GM10847 (cell line): Measurements from ENCODE around the gene VPS11.
A peak's percentile ranks its signal among the peaks of the same experiment; 100 is the strongest.

Experiments used
- POLR2A ChIP-seq: IDR thresholded peaks from 2 replicates; pipeline ENCODE4 v1.6.1; 2011; ENCODE audit not compliant: insufficient read length; ENCODE audit errors: extremely low read depth

Gene VPS11

DNA sequence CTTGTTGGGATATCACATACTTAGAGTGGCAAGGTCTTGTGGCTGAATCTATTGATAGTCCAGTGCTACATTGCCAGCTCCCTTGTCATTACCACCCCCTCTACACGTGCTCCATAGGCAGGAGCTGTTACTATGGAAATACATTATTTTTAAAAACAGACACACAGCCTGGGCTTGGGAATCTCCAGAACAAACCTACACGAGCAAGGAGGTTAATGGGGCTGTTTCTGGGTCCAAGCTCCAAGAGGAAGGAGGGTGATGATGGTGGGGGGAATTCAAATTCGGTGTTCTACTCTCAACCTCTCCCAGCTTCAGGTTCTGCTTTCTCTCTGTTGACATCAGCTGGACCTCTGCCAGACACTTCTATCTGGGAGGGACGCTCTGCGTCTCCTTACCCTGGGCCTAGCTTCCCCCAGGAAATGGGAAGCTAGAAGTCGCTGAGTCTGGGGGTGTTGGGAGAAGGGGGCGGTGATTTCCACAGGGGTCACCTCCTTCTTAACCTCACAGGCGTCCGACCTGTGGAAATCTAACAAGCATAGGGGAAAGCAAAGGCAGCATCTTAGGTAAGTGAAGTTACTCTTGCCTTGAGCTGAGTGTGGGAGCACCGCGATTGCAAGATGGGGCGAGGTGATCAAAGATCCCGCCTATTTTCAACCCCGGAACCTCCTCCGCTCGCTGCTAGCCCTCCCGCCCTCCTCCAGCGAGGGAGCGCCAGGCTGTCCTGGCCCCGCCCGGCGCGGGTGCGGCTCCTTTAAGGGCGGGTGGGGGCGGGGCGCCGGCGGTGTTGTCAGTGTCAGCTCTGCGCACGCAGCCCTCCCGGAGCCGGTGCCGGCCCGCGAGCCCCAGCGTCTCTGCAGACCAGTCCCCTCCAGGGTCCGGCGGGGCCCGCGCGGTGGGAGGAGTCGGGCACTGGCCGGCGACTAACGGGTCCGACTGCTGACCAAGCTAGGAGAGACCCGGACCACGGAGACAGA is 39.2 kb downstream of the VPS11 start, which contains the start of gene C2CD2L:
Gene C2CD2L (plus strand): TSS at position 781 of the 974 bp plus-strand sequence. CDS start 398 bp downstream, outside the sequence.
- TF ChIP-seq POLR2A: peak; percentile 33

- peak; percentile 0 for TF ChIP-seq POLR2A
Measured at GRCh38 chr11:119107538-119108145, 40.0 kb downstream of the VPS11 start.

GRCh38 chr11:119108146-119108856 is 40.7 kb downstream of the VPS11 start:
- TF ChIP-seq POLR2A: no peak

DNA sequence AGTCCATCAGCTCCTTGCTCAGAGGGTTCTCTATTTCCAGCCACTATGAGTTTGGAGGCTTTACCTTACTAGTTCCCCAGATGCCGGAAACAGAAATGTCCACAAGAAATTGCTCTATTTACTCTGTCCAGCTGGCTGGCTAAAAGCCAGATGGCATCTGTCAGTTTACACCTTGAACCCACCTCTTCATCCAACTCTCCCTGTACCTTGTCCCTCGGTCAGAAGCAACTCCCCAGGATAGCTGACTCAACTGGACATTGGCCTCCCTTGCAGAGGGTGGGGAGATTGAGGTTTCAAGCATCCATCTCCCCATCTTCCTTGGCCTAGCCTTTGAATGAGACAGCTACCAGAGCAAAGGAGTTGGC is 41.2 kb downstream of the VPS11 start:
- TF ChIP-seq POLR2A: no peak

DNA sequence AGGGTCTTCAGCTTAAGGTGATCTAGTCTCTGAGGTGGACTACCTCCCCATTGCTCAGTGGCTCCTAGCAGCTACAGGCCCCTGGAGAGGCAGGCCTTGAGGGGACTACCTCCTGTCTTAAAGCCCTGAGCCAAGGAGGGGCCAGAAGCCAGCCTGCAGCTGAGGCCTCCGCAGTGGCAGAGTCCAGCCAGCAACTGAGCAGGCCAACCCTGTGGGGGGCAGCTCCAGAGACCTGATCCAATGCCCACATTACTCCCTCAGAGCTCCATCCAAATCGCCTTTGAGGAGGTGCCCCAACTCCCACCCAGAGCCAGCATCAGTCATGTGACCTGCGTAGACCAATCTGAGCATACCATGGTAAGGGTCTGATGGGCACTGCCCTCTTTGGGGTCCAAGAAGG is 42.2 kb downstream of the VPS11 start:
- no peak for TF ChIP-seq POLR2A

DNA sequence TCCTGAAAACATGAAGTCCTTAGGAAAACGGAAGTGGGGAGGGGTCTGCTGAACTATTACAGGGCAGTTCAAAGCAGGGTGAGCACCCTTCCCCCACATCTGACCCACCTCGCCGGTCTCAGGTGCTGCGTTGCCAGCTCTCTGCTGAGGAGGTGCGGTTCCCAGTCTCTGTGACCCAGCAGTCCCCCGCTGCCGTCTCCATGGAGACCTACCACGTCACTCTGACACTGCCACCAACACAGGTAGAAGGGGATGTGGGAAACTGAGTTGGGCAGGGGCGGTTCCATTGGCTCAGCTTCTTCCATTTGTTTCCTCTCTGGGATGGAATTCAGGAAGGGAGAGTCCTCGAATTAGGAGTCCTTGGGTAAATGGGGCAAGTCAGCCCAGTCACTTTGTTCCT is 42.8 kb downstream of the VPS11 start:
- TF ChIP-seq POLR2A: no peak

DNA sequence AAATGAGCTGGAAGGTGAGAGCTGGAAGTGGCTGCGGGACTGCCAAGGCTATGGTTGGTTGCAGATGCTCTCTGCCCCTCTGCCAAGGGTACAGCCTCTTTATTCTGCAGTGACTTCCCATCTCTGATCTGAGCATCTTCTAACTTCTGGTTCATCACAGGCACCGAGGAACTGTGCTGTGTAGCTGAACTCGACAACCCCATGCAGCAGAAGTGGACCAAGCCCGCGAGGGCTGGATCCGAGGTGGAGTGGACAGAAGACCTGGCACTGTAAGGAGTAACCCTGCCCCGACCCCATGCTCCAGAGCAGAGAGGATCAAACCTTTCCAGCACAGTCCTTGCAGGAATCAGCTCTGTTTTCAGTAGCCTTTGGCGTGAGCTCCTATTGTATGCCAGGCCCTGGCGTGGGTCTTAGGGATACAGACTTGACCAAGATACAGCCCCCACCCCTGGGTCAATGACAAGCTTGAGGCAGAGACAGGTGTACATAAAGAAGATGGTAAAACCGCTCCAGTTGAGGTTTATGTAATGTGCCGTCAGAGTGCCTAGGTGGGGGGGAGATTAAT is 43.8 kb downstream of the VPS11 start:
- TF ChIP-seq POLR2A: no peak

DNA sequence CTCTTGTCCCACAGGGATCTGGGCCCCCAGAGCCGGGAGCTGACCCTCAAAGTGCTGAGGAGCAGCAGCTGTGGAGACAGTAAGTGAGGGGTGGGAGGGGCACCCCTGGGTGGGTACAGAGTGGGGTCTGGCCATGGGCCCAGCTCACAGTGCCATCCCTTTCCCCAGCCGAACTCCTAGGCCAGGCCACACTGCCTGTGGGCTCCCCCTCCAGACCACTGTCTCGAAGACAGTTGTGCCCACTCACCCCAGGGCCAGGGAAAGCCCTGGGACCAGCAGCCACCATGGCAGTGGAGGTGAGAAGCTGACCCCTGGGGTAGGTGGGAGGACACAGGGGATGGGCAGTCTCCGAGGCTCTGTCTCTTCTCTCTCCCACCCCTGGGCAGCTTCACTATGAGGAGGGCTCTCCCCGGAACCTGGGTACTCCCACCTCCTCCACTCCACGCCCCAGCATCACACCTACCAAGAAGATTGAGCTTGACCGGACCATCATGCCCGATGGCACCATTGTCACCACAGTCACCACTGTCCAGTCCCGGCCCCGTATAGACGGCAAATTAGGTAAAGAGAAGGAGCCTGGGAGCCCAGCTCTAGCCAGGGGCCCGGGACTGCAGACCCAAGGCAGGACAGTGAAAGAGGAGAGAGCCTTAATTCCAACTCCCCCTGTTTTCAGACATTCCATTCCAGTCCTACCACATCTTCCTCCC is 44.8 kb downstream of the VPS11 start:
- no peak for TF ChIP-seq POLR2A

- TF ChIP-seq POLR2A: no peak
Measured at GRCh38 chr11:119113716-119114115, 46.1 kb downstream of the VPS11 start.

DNA sequence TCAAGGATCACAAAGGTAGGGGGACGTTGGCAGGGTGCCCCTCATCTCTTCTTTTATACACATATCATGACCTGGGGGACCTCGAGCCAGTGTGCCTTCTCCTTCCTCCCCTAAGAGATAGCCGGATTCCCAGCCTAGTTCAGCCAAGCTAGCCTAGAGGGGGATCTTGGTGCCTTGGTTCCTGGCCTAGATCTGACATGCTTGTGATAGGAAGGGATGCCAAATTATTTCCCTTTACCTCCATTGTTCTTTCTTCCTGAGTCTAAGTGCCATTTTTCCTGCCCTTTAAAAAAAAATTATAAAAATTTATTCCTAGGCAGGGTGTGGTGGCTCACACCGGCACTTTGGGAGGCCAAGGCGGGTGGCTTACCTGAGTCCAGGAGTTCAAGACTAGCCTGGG is 46.7 kb downstream of the VPS11 start:
- no peak for TF ChIP-seq POLR2A

GRCh38 chr11:119115484-119116234 is 48.0 kb downstream of the VPS11 start:
- no peak for TF ChIP-seq POLR2A

DNA sequence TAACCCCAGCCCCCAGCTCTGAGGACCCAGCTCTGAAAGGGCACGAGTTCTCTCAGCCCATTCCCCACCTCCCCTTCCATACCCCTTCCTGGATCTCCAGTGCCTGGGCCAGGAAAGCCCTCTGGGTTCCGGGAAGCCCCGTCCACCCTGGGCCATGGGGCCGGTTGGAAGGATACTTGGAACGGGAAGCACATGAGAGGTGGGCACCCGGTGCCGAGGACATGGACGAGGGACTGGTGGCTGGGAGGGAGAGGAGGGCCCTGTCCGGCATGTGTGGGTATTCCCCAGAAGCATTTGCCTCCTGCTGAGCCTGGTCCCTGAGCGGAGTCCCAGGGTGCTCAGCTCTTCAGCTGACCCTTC is 48.6 kb downstream of the VPS11 start:
- no peak for TF ChIP-seq POLR2A

GRCh38 chr11:119116601-119117000 is 49.0 kb downstream of the VPS11 start:
- TF ChIP-seq POLR2A: no peak
